Fibroblast of lung (primary cell): ENCODE data around the gene ZNF853. TPM values are rescaled to one million over a fixed set of nuclear protein-coding genes. Genes with fewer than 3 reads are reported as not detected.

ENCODE experiments used
- DNase-seq, 2 donors: peaks; one replicate each; pipeline versions ENCODE4 v3.0.0 to v3.0.0-alpha.2; 2010; ENCODE audit warnings: low read depth in 2 of 2
- H2AFZ ChIP-seq: 2 replicates; pipeline ENCODE4 v1.5.1; 2012; ENCODE audit warnings: low read length, control low read depth, inconsistent platforms
- H3K27ac ChIP-seq: 2 replicates; pipeline ENCODE4 v1.5.1; 2011; ENCODE audit warnings: low read length, control low read depth; ENCODE audit not compliant: insufficient read depth
- H3K27me3 ChIP-seq: 2 replicates; pipeline ENCODE4 v1.5.1; 2011; ENCODE audit warnings: mild to moderate bottlenecking, low read length; ENCODE audit not compliant: control insufficient read depth, insufficient read depth
- H3K36me3 ChIP-seq: 2 replicates; pipeline ENCODE4 v1.5.1; 2011; ENCODE audit warnings: low read length; ENCODE audit not compliant: control insufficient read depth, insufficient read depth
- H3K4me1 ChIP-seq: 2 replicates; pipeline ENCODE4 v1.5.1; 2011; ENCODE audit warnings: low read length; ENCODE audit not compliant: control insufficient read depth, insufficient read depth; ENCODE audit errors: extremely low read depth
- H3K4me2 ChIP-seq: 2 replicates; pipeline ENCODE4 v1.5.1; 2011; ENCODE audit warnings: low read length, control low read depth; ENCODE audit not compliant: insufficient read depth; ENCODE audit errors: extremely low read depth
- H3K4me3 ChIP-seq, 4 experiments: fragments of 200-600 bp in 1 of 4; sonication (generic) in 1 of 4; replicated peaks in 1 of 4; 2 replicates each; pipeline ENCODE4 v1.5.1; 2011 to 2016; ENCODE audit warnings: low read length in 4 of 4, low read depth in 3 of 4, mild to moderate bottlenecking in 3 of 4, control low read depth in 2 of 4, inconsistent platforms in 1 of 4, mixed read lengths in 1 of 4; ENCODE audit not compliant: insufficient read depth in 1 of 4; ENCODE audit errors: control extremely low read depth in 1 of 4
- H3K79me2 ChIP-seq: 2 replicates; pipeline ENCODE4 v1.5.1; 2012; ENCODE audit warnings: mild to moderate bottlenecking, low read length, inconsistent platforms; ENCODE audit not compliant: control insufficient read depth, insufficient read depth
- H3K9ac ChIP-seq: 2 replicates; pipeline ENCODE4 v1.5.1; 2011; ENCODE audit warnings: mild to moderate bottlenecking, low read length, control low read depth; ENCODE audit not compliant: insufficient read depth
- H3K9me3 ChIP-seq: 2 replicates; pipeline ENCODE4 v1.5.1; 2012; ENCODE audit warnings: low read depth, low read length; ENCODE audit not compliant: control insufficient read depth, insufficient read depth
- H4K20me1 ChIP-seq: 2 replicates; pipeline ENCODE4 v1.5.1; 2011; ENCODE audit warnings: low read length; ENCODE audit not compliant: control insufficient read depth, insufficient read depth; ENCODE audit errors: extremely low read depth
- EZH2 ChIP-seq: IDR thresholded peaks from 2 replicates; pipeline ENCODE4 v1.5.1; 2012; ENCODE audit warnings: low read length, control low read depth, mild to moderate bottlenecking; ENCODE audit errors: missing control alignments
- polyA plus RNA-seq, 2 donors: library from polyadenylated mRNA; depleted of rRNA in 1 of 2; stranded (reverse) in 1 of 2; unstranded in 1 of 2; fragments of >200 nt; gene quantifications; 2 replicates each; pipeline ENCODE4 v1.2.1, GENCODE V29; 2011 to 2012; ENCODE audit warnings: missing spikeins in 1 of 2
- total RNA-seq: library from RNA; depleted of rRNA; stranded (reverse); fragments of >200 nt; gene quantifications from 2 replicates; pipeline ENCODE4 v1.2.1, GENCODE V29; 2014
- TF ChIP-seq, protein P1 (sequence below), 2 donors: IDR thresholded peaks in 1 of 2; conservative IDR thresholded peaks in 1 of 2; 1 replicate in 1 of 2; 2 replicates in 1 of 2; pipeline ENCODE4 v1.5.1; 2011 to 2012; ENCODE audit warnings: low read length in 2 of 2, control low read depth in 1 of 2, inconsistent platforms in 1 of 2, low read depth in 1 of 2, mild to moderate bottlenecking in 1 of 2

Gene ZNF853
- total and polyA plus RNA-seq, 2 donors (not counting 1 experiment from before 2014, with no cell fraction given), result 0.05 to 0.66 TPM

DNA sequence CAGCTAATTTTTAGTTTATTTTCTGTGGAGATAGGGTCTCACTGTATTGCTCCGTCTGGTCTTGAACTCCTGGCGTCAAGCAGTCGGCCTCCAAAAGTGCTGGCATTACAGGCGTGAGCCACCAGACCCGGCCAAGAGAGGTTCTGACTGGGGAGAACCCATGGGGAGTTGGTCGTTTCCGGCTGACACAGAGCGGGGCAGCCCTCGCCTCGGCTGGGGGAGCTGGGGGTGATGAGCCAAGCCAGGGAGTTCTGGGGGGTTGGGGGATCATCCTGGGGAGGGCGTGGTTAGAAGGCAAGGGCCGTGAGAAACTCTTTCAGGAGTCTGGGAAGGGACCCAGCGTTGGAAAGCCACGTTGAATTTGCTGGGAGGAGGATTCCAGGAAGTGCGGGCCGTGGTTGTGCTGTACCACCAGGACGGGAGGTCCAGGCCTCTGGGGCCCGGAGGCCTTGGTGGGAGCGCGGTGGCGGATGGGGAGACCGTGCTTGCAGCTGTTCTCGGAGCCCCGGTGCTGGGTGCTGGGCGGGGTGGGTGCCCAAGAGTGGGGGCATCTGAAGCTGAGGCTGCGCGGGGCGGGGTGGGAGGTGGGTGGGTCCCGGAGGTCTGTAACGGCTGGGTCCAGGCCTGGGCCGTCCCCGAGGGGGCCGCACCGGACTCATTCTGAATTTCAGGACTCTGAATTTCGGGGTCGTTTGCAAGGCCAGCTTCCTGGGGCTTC, 8.4 kb upstream of the ZNF853 start:
- H3K27ac ChIP-seq, result no peak overlapping the region
- no peaks in the 10 kb centered on the region for H3K79me2 ChIP-seq
- no peak overlapping the region for H3K9ac ChIP-seq
- H3K4me3 ChIP-seq, result no peak overlapping the region
- H3K4me2 ChIP-seq, result no peak overlapping the region
- peaks cover 2% of the 10 kb centered on the region for H3K36me3 ChIP-seq
- H4K20me1 ChIP-seq, result no peaks in the 10 kb centered on the region
- no peaks in the 10 kb centered on the region for H3K4me1 ChIP-seq
- H3K9me3 ChIP-seq, result no peaks in the 10 kb centered on the region
- TF ChIP-seq EZH2, result no peak
- H2AFZ ChIP-seq, result no peak overlapping the region
- no peak for DNase-seq
- H3K27me3 ChIP-seq, result no peaks in the 10 kb centered on the region

DNA sequence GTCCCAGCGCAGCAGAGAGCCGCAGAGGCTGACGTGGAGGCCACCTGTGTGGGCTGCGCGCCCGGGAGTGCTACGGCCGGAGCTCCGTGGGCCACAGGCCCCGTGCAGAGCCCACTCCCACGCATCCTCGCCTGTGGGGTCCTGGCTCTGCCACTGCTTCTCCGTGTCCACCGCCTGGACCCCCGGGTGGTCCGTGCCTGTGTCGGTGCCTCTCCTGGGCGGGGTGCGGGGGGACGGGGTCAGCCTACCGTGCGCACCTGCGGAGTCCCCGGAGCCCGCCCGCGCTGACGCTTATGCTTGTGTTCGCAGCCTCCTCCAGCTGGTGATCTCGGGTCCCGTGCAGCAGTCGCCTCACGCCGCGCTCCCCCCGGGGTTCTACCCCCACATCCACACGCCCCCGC, 7.8 kb upstream of the ZNF853 start:
- no peak overlapping the region for H3K4me2 ChIP-seq
- no peaks in the 10 kb centered on the region for H3K79me2 ChIP-seq
- no peaks in the 10 kb centered on the region for H3K9me3 ChIP-seq
- H3K9ac ChIP-seq, result no peak overlapping the region
- no peaks in the 10 kb centered on the region for H4K20me1 ChIP-seq
- H3K27me3 ChIP-seq, result no peaks in the 10 kb centered on the region
- no peak overlapping the region for H2AFZ ChIP-seq
- peaks cover 2% of the 10 kb centered on the region for H3K36me3 ChIP-seq
- no peak for TF ChIP-seq EZH2
- TF ChIP-seq, protein P1, sequence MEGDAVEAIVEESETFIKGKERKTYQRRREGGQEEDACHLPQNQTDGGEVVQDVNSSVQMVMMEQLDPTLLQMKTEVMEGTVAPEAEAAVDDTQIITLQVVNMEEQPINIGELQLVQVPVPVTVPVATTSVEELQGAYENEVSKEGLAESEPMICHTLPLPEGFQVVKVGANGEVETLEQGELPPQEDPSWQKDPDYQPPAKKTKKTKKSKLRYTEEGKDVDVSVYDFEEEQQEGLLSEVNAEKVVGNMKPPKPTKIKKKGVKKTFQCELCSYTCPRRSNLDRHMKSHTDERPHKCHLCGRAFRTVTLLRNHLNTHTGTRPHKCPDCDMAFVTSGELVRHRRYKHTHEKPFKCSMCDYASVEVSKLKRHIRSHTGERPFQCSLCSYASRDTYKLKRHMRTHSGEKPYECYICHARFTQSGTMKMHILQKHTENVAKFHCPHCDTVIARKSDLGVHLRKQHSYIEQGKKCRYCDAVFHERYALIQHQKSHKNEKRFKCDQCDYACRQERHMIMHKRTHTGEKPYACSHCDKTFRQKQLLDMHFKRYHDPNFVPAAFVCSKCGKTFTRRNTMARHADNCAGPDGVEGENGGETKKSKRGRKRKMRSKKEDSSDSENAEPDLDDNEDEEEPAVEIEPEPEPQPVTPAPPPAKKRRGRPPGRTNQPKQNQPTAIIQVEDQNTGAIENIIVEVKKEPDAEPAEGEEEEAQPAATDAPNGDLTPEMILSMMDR (conservative IDR thresholded peaks at IDR 0.05 in 1 of 2, IDR thresholded peaks at IDR 0.05 in 1 of 2; ENCODE audit: low read depth in 1 of 2, low read length in 2 of 2), result no peak
- H3K4me1 ChIP-seq, result no peaks in the 10 kb centered on the region
- H3K27ac ChIP-seq, result no peak overlapping the region
- no peak for DNase-seq
- H3K4me3 ChIP-seq, result no peak overlapping the region

DNA sequence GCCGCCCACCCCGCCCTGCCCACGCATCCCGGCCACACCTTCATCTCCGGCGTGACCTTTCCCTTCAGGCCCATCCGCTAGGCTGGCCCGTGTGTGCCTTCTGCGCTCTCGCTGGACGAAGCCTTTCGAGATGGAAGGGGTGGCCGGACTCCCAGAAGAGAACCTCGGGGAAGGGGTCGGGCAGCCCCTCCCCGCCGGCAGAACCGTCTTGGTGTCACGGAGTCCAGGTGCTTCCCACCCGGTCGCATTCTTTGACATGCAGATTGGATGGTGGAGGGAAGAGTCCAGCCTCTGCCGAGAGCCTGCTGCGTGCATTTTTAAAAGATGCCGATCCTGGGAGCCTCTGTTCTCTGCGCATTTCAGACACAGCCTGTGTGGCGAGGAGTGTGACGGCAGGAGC, 7.3 kb upstream of the ZNF853 start:
- H3K9ac ChIP-seq, result no peak overlapping the region
- H2AFZ ChIP-seq, result no peak overlapping the region
- no peaks in the 10 kb centered on the region for H4K20me1 ChIP-seq
- no peaks in the 10 kb centered on the region for H3K79me2 ChIP-seq
- no peaks in the 10 kb centered on the region for H3K4me1 ChIP-seq
- H3K27me3 ChIP-seq, result no peaks in the 10 kb centered on the region
- H3K36me3 ChIP-seq, result peaks cover 2% of the 10 kb centered on the region
- no peak for TF ChIP-seq EZH2
- TF ChIP-seq, protein P1 (conservative IDR thresholded peaks at IDR 0.05 in 1 of 2, IDR thresholded peaks at IDR 0.05 in 1 of 2; ENCODE audit: low read depth in 1 of 2, low read length in 2 of 2), result no peak
- no peak overlapping the region for H3K27ac ChIP-seq
- no peak overlapping the region for H3K4me2 ChIP-seq
- no peak overlapping the region for H3K4me3 ChIP-seq
- DNase-seq, result no peak
- H3K9me3 ChIP-seq, result no peaks in the 10 kb centered on the region
